ENCODE results near the gene ANKRD6.

- TF ChIP-seq CTCF (IDR thresholded peaks at IDR 0.05) (no peak), POLR2A (IDR thresholded peaks at IDR 0.05) (no peak)
Measured at GRCh38 chr6:89583559-89583958, 150.6 kb downstream of the ANKRD6 start.

All from vagina (tissue), 2 donors.